ENCODE data around the gene CENPB.
"Not testable (repeated sequence)": the region's sequence is repeated elsewhere in the genome, so short reads cannot be mapped to it uniquely, and the experiment has no call there.

Gene CENPB

GRCh38 chr20:3786665-3787323 is at the start of gene CENPB:
Gene CENPB (minus strand): TSS chr20:3786740. CDS start chr20:3786483, 257 bp downstream.
- DNase-seq = peak; percentile 83

- DNase-seq = no peak
These were observed 49.6 kb upstream of the CENPB start for GRCh38 chr20:3836132-3836531.

DNA sequence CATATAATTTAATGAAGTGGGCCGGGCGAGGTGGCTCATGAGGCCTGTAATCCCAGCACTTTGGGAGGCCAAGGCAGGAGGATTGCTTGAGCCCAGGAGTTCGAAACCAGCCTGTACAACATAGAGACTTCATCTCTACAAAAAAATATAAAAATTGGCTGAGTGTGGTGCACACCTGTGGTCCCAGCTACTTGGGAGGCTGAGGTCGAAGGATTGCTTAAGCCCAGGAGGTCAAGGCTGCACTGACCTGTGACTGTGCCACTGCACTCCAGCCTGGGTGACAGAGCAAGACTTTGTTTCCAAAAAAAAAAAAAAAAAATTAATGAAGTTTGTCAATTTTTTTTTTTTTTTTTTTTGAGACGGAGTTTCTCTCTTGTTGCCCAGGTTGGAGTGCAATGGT is 43.4 kb upstream of the CENPB start:
- DNase-seq = not testable (repeated sequence)

- DNase-seq = no peak
These were observed 42.3 kb upstream of the CENPB start for GRCh38 chr20:3828798-3829197.

GRCh38 chr20:3826420-3826819 is 39.9 kb upstream of the CENPB start:
- DNase-seq = no peak

DNA sequence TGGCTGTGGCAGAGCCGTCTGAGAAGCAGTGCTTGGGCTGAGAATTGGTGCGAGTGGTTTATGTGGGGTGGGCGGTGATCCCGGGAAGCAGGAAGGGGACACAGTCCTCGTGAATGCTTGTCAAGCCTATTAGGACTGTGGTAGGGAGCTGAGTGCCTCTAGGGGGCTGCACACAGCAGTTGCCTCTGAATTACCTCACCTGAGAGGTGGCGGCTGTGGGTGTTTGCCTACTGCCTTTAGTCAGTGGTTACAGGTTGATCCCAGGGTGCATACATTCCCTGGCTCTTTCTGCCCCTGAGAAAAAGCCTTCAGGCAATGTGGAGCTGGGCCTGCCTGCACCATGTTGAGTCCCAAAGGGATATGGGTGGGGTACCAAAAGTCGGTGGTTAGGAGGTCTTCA is 39.0 kb upstream of the CENPB start:
- no peak for DNase-seq

DNA sequence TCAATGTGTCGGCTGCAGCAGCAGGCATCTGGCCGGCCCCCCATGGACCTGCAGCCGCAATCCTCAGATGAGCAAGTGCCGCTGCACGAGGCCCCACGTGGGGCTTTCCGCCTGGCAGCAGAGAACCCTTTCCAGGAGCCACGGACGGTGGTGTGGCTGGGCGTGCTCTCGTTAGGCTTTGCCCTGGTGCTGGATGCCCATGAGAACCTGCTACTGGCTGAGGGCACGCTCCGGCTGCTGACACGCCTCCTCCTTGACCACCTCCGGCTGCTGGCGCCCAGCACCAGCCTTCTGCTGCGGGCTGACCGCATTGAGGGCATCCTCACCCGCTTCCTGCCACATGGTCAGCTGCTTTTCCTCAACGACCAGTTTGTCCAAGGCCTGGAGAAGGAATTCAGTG is 37.3 kb upstream of the CENPB start:
- no peak for DNase-seq

GRCh38 chr20:3821996-3822395 is 35.5 kb upstream of the CENPB start:
- DNase-seq = no peak

DNA sequence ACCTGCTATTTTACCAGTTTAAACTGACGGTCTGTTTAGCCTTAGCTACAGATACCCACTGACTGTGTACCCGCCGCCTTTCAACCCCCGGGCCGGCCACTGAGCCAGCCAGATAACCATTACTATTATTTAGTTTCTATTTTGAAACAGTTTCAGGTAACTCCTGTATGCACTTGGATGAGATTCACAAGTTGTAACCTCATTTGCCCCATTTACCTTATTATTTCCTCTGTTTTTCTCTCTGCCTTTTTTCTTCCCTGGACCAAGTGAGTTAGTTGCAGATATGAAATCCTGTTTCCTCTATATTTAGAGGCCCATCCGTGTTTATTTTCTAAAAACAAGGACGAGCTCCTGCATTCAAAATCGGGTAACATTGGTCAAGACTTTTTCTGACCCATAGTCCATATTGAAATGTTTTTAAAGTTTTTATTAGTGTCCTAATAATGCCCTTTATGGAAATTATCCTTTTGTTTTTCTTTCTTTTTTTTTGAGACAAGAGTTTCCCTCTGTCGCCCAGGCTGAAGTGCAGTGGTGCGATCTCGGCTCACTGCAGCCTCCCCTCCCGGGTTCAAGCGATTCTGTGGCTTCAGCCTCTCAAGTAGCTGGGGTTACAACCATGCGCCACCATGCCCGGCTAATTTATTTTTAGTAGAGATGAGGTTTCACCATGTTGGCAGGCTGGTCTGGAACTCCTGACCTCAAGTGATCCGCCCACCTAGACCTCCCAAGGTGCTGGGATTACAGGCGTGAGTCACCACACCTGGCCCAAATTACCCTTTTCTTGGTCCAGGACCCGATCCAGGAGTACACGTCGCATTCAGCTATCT is 34.6 kb upstream of the CENPB start:
- DNase-seq = no peak

DNA sequence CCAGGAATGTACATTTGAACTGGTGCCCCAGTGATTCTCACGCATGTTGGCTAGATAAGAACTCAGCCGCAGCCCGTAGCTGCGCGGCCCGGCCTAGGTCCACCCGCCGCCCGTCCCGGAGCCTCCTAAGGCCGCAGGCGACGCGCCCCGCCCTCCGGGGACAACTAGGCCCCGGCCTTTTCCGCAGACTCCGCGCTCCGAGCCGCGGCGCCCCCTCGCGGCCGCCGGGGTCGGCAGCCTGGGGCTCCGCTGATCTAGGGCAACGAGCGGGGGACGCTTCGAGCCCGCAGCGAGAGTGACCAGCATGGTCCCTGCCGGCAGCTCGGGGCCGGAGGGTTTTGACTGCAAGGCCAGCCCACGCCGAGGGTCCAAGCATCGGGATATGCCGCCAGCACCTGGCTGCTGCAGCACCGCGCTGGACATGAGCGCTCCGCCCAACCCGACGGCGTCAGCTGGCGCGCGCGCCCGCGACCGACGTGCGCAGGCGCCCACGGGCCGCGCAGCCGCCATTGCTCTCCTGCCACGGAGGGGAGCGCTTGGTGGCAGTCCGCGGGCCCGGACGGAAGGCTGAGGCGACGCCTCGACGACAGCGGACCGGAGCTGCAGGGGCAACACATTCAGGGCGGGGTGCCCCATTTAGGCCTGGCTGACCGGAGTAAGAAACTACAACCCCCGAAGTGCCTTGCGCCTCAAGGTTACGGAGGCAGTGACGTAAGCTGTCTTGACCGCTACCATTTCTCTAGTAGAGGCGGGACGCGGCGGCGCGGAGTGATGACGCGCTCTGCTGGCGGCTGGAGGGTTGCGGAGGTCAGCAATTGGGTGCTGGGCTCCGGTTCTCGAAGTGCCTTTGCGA is 33.7 kb upstream of the CENPB start, which contains the start of gene AP5S1:
TSS of gene AP5S1 (plus strand) at position 500 of the 853 bp plus-strand sequence. CDS start 1,571 bp downstream, outside the sequence.
- DNase-seq = peak; percentile 96

GRCh38 chr20:3819411-3820047 is 33.0 kb upstream of the CENPB start:
- peak; percentile 17 for DNase-seq

DNA sequence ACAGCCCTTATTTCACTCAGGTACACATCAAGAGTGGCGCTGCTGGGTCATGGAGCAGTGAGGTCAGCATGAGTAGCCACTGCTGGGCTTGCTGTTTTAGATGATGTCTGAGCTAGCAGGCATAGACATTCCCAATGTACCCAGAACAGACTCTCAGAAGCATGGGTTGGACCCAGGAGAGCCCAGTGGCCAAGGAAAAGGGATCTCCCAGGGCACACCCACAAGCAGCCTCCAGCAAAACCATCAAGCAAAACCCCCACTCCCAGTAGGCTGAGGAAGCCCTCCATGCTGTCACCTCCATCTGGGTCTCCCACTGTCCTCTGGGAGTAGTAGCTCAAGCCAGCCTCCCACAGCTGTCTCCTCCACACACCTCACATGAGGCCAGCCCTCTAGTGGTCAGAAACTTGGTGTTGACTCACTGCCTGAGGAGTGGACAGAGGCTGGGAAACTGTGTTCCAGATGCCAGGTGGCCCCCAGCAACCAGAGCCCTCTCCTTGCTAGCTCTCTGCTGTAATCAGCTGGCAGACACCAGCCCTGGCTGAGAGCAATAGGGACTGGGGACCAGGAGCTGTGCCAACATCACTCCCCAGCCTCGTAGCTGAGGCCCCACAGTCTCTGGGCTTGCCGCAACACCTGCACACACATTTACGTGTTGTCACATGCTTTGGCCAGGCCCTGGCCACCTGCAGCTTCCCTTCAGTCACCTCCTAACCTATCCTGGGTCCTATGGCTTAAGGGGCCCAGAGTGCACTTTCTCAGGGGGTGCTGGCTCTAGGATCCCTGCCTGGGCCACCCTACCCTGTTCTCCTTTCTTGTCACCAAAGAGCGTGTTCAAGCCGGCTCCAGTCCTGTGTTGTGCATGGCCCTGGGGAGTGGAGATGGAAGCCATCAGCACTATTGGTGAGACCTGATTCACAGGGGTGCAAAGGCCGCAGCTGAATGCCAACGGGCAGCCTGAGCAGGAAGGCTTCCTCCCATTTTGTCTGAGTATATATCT is 31.9 kb upstream of the CENPB start:
- DNase-seq = peak; percentile 85

DNA sequence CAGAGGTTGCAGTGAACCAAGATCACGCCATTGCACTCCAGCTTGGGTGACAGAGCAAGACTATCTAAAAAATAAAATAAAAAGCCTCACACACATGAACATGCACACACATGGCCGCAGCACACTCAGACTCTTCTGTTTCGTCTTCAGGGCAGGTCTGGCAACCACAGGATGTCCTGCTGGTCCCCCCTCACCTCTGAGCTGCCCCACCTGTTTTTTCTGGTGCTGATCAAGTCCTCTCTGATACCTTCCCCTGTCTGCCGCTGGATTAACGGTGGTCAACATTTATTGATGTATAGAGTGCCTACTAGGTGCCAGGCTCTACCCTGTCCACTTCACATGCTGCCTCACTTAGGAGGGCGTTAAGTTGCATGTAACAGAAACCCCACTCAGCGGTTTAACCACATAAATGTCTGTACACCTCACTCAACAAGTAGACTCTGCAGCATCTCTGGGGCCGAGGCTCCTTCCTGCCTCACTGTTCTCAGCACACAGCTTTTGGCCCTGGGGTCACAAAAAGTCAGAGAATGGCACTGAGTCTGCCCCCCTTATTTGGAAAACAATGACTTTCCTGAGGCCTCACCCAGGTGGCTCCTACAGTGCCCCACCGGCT is 29.3 kb upstream of the CENPB start:
- DNase-seq = no peak

GRCh38 chr20:3814928-3815495 is 28.5 kb upstream of the CENPB start:
- DNase-seq = no peak

- no peak for DNase-seq
These were observed 27.5 kb upstream of the CENPB start for GRCh38 chr20:3813848-3814581.

DNA sequence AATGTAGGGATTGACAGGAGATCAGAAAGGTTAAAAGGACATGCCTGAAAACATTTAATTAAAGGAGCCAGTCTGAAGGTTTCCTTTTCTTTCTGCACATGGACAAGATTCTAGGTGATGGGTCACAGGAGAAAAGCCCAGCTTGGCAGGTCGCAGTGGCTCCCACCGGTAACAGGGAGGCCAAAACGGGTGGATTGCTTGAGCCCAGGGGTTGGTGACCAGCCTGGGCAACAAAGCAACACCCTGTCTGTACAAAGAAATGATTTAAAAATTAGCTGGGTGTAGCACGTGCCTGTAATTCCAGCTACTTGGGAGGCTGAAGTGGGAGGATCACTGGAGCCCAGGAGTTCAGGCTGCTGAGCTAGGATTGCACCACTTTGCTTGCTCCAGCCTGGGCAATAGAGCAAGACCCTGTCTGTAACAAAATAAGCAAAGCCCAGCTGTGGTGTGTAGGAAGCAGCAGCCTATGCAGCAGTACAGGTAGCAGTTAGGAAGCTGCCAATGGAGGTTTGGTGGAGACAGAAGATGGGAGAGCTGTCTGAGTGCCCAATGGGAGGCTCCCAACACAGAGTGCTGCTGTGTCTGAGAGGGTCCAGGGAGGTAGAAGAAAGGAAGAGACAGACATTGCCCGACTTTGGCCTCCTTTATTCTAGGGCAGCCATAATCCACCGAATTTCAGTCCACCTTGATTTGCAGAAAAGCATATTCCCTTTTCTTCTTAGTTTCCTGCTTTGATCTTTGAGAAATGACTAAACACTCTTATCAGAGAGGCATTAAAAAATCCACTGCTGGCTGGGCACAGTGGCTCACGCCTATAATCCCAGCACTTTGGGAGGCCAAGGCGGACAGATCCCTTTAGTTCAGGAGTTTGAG is 26.7 kb upstream of the CENPB start:
- DNase-seq = no peak

DNA sequence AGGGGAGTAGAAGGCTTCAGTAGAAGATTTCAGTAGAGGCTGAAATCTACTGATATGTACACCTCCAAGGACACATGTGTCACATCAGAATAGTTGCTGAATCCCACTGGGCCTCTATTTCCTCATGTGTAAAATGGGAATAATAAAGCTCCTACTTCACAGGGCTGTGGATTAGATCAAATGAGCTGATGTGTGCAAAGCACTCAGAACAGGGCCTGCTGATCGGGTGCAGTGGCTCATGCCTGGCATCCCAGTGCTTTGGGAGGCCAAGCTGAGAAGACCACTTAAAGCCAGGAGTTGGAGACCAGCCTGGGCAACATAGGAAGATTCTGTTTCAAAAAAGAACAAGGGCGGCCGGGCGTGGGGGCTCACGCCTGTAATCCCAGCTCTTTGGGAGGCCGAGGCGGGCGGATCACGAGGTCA is 25.7 kb upstream of the CENPB start:
- no peak for DNase-seq

- peak; percentile 96 for DNase-seq
These were observed 25.1 kb upstream of the CENPB start for GRCh38 chr20:3811467-3812258.
